GM18520 (cell line): Measurements from ENCODE around the gene IQSEC1.

Experiments used
- ATAC-seq: cut with Tn5 transposase; IDR thresholded peaks from one replicate; pipeline ENCODE4 v1.9.1; 2021; ENCODE audit not compliant: unreplicated experiment

The IQSEC1 gene

GRCh38 chr3:13050446-13050845, 22.8 kb downstream of the IQSEC1 start:
- ATAC-seq, result no peak

- no peak for ATAC-seq
These were observed 23.8 kb downstream of the IQSEC1 start for GRCh38 chr3:13049400-13049799.

GRCh38 chr3:13047296-13048165, 25.7 kb downstream of the IQSEC1 start:
- no peak for ATAC-seq

- ATAC-seq, result peak; percentile 3
These were observed 26.5 kb downstream of the IQSEC1 start for GRCh38 chr3:13046569-13047274.

- peak; percentile 79 for ATAC-seq
These were observed 27.2 kb downstream of the IQSEC1 start for GRCh38 chr3:13045904-13046568.

- ATAC-seq, result no peak
These were observed 27.9 kb downstream of the IQSEC1 start for GRCh38 chr3:13045241-13045903.

GRCh38 chr3:13044496-13045240, 28.6 kb downstream of the IQSEC1 start:
- no peak for ATAC-seq

GRCh38 chr3:13043656-13044055, 29.6 kb downstream of the IQSEC1 start:
- no peak for ATAC-seq

- ATAC-seq, result no peak
These were observed 30.4 kb downstream of the IQSEC1 start for GRCh38 chr3:13042715-13043271.

- ATAC-seq, result no peak
These were observed 31.0 kb downstream of the IQSEC1 start for GRCh38 chr3:13042127-13042701.

- no peak for ATAC-seq
These were observed 32.0 kb downstream of the IQSEC1 start for GRCh38 chr3:13041113-13041776.

- peak; percentile 85 for ATAC-seq
These were observed 32.7 kb downstream of the IQSEC1 start for GRCh38 chr3:13040361-13041074.

- no peak for ATAC-seq
These were observed 33.9 kb downstream of the IQSEC1 start for GRCh38 chr3:13039213-13039896.

GRCh38 chr3:13037458-13038117, 35.6 kb downstream of the IQSEC1 start:
- ATAC-seq, result no peak

- ATAC-seq, result no peak
These were observed 38.4 kb downstream of the IQSEC1 start for GRCh38 chr3:13034861-13035260.

GRCh38 chr3:13034109-13034800, 39.0 kb downstream of the IQSEC1 start:
- no peak for ATAC-seq

GRCh38 chr3:13032206-13032605, 41.0 kb downstream of the IQSEC1 start:
- ATAC-seq, result no peak
